Gastroesophageal sphincter (tissue), 4 donors: ENCODE results near the gene CHDH. TPM values are rescaled to one million over a fixed set of nuclear protein-coding genes. Genes with fewer than 3 reads are reported as not detected.

Source experiments
- ATAC-seq: fragments of 150-250 bp; one replicate; pipeline ENCODE4 v1.9.1; 2016; ENCODE audit warnings: mild to moderate bottlenecking, moderate library complexity
- H3K27ac ChIP-seq, 4 donors: fragments of 200-600 bp; sonication (generic) in 3 of 4; 1 replicate in 3 of 4; 2 replicates in 1 of 4; pipeline ENCODE4 v1.5.1; 2016 to 2019
- H3K27me3 ChIP-seq: fragments of 200-600 bp; sonication (generic); one replicate; pipeline ENCODE4 v1.5.1; 2019
- H3K36me3 ChIP-seq, 2 donors: fragments of 200-600 bp; sonication (generic); one replicate each; pipeline ENCODE4 v1.5.1; 2019; ENCODE audit warnings: control low read depth in 1 of 2
- H3K4me1 ChIP-seq, 3 donors: fragments of 200-600 bp; sonication (generic); 1 replicate in 2 of 3; 2 replicates in 1 of 3; pipeline ENCODE4 v1.5.1; 2016 to 2019; ENCODE audit warnings: control low read depth in 2 of 3
- H3K4me3 ChIP-seq, 2 donors: fragments of 200-600 bp; sonication (generic); one replicate each; pipeline ENCODE4 v1.5.1; 2019; ENCODE audit warnings: mild to moderate bottlenecking in 1 of 2, moderate library complexity in 1 of 2
- H3K9me3 ChIP-seq, 3 donors: fragments of 200-600 bp; sonication (generic); one replicate each; pipeline ENCODE4 v1.5.1; 2017 to 2019; ENCODE audit warnings: control low read depth in 2 of 3
- EP300 ChIP-seq: sonication (generic); formaldehyde crosslinking; IDR thresholded peaks from one replicate; pipeline ENCODE4 v1.6.1; 2017; ENCODE audit warnings: antibody characterized with exemption, mild to moderate bottlenecking
- POLR2A ChIP-seq, 2 donors: fragments of 450-650 bp; IDR thresholded peaks; one replicate each; pipeline ENCODE4 v1.6.1; 2017; ENCODE audit warnings: antibody characterized with exemption in 2 of 2, mild to moderate bottlenecking in 2 of 2, moderate library complexity in 1 of 2
- POLR2AphosphoS5 ChIP-seq: sonication (generic); formaldehyde crosslinking; IDR thresholded peaks from one replicate; pipeline ENCODE4 v1.6.1; 2017; ENCODE audit warnings: antibody characterized with exemption
- WGBS, 2 donors: methylation state at CpG; one replicate each; pipeline ENCODE4 v1.1.5; 2018; ENCODE audit warnings: low coverage in 1 of 2; 5-methylcytosine and 5-hydroxymethylcytosine counted together
- total RNA-seq, 4 donors: library from RNA; depleted of rRNA; stranded (reverse); fragments of >200 nt; gene quantifications; one replicate each; pipeline ENCODE4 v1.1.0, GENCODE V29; 2016
- TF ChIP-seq, protein P1 (sequence below), 4 experiments: fragments of 200-600 bp in 2 of 4; fragments of 450-650 bp in 2 of 4; sonication (generic) in 1 of 4; IDR thresholded peaks; one replicate each; pipeline ENCODE4 v1.5.1; 2017 to 2019; ENCODE audit warnings: antibody characterized with exemption in 4 of 4, mild to moderate bottlenecking in 2 of 4, moderate library complexity in 2 of 4

Gene CHDH
- total RNA-seq, 4 donors from 2014 or later: 0.78 to 13.1 (median 4.0) TPM

DNA sequence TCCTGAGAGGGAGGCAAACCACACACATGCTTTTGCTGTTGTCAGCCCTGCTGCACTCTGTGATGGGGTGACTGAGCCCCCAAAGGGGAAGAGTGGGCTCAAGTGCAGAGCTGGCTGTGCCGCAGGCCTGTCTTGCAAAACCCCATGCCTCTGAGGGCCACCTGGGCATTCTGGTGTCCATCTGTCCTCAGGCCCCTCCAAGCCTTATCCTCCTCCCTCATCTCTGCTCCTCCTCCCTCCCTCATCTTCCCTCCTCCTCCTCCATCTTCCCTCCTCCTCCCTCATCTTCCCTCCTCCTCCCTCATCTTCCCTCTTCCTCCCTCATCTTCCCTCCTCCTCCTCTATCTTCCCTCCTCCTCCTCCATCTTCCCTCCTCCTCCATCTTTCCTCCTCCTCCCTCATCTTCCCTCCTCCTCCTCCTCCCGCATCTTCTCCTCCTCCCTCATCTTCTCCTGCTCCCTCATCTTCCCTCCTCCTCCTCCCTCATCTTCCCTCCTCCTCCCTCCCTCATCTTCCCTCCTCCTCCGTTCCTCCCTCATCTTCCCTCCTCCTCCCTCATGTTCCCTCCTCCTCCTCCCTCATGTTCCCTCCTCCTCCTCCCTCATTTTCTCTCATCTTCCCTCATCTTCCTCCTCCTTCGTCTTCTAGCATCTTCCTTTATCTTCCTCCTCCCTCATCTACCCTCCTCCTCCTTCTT, 40.6 kb downstream of the CHDH start:
- H3K27ac ChIP-seq: no peak overlapping the region
- WGBS, 2 donors: 80 to 83% methylated on average over 2 to 4 of the region's 4 CpGs
- H3K36me3 ChIP-seq: no peaks in the 10 kb centered on the region
- TF ChIP-seq EP300 (no peak), POLR2A (IDR thresholded peaks at IDR 0.05) (no peak), POLR2AphosphoS5 (no peak)
- TF ChIP-seq, protein P1, sequence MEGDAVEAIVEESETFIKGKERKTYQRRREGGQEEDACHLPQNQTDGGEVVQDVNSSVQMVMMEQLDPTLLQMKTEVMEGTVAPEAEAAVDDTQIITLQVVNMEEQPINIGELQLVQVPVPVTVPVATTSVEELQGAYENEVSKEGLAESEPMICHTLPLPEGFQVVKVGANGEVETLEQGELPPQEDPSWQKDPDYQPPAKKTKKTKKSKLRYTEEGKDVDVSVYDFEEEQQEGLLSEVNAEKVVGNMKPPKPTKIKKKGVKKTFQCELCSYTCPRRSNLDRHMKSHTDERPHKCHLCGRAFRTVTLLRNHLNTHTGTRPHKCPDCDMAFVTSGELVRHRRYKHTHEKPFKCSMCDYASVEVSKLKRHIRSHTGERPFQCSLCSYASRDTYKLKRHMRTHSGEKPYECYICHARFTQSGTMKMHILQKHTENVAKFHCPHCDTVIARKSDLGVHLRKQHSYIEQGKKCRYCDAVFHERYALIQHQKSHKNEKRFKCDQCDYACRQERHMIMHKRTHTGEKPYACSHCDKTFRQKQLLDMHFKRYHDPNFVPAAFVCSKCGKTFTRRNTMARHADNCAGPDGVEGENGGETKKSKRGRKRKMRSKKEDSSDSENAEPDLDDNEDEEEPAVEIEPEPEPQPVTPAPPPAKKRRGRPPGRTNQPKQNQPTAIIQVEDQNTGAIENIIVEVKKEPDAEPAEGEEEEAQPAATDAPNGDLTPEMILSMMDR (IDR thresholded peaks at IDR 0.05): no peak
- H3K27me3 ChIP-seq: no peaks in the 10 kb centered on the region
- H3K9me3 ChIP-seq: no peaks in the 10 kb centered on the region
- no peak overlapping the region for H3K4me3 ChIP-seq
- H3K4me1 ChIP-seq: peaks cover 0 to 6% (median 0%) of the 10 kb centered on the region in 3 donors
- no peak for ATAC-seq

DNA sequence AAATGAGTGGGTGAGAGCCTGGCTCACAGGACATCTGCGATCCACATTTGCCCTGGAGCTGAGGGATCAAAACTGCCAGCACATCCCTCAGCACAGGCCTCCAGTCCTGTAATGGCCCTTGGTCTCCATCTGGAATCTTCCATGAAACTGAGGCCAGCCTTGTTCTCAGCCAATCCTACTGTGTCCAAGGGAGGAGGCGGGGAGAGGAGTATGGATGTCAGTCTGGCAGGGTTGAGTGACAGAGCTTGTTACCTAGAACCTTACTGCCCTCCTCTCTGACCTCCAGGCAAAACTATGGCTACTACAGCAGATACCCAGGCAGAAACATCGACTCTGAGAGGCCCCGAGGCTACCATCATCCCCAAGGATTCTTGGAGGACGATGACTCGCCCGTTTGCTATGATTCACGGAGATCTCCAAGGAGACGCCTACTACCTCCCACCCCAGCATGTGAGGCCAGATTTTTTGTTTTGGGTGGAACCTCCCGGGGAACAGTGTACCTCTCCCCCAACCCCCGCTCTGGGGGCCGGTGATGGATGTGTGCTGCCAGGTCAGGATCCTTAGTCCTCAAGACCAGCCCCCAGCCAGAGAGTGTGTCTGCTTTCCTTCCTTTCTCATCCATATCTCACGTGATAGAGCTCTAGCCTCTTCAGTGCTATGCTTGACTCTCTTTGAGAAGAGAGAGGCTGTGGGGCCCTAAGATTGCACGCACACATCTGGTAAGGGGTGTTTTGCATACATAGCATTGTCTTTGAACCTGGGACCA, 41.3 kb downstream of the CHDH start:
- Histone ChIP-seq H3K27me3 (no peaks in the 10 kb centered on the region), H3K4me1 (peaks cover 0 to 6% (median 0%) of the 10 kb centered on the region in 3 donors), H3K4me3 (no peak overlapping the region), H3K9me3 (no peaks in the 10 kb centered on the region), H3K36me3 (no peaks in the 10 kb centered on the region), H3K27ac (no peak overlapping the region)
- WGBS, 2 donors: 57 to 75% methylated on average over 4 to 6 of the region's 14 CpGs
- ATAC-seq: no peak
- TF ChIP-seq POLR2A (IDR thresholded peaks at IDR 0.05) (no peak), EP300 (no peak), POLR2AphosphoS5 (no peak)
- TF ChIP-seq, protein P1 (IDR thresholded peaks at IDR 0.05): no peak

DNA sequence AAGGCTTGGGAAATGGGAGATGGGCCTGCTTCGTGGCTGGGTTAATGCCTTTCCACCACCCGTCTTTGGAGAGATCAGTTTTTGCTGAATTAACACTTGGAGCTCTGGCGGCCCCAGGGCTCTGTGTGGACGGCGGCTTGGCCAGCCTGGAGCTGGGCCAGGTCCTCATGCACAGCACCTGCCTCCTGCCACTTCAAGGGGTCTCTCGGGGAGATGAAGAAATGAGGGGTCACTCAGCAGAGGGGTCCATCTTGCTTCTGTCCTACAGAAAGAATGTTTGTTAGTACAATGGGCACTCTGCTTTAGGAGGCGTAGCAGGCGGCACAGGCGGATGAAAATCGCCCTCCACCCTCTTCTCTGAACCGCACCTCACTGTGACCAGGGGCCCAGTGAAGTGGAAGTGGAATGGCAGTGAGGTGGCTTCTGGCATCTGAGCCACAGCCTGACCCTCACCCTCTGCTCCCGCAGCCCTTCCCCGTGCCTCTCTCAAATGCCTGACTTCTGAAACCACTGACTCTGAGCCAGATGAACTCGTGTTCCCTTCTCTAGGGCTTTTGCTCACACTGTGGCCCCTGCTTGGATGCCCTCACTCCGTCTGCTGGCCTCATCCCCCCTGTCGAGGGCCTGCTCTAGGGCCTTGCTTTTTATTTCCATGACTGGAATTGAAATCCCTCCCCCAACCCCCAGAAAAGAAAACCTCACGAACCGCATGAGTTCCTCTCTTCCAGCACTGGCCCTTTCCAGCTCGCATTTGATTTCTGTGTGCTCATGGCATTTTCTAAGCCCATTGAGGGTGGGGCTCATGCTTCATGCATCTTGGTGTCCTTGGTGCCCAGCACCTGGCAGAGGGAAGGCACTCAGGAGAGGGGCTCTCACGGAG, 42.2 kb downstream of the CHDH start:
- no peak for ATAC-seq
- H3K4me3 ChIP-seq: no peak overlapping the region
- peaks cover 0 to 6% (median 0%) of the 10 kb centered on the region in 3 donors for H3K4me1 ChIP-seq
- no peaks in the 10 kb centered on the region for H3K9me3 ChIP-seq
- H3K27me3 ChIP-seq: no peaks in the 10 kb centered on the region
- WGBS, 2 donors: 75 to 93% methylated on average over 9 to 10 of the region's 20 CpGs
- TF ChIP-seq, protein P1 (IDR thresholded peaks at IDR 0.05): no peak
- H3K27ac ChIP-seq: no peak overlapping the region
- H3K36me3 ChIP-seq: no peaks in the 10 kb centered on the region

DNA sequence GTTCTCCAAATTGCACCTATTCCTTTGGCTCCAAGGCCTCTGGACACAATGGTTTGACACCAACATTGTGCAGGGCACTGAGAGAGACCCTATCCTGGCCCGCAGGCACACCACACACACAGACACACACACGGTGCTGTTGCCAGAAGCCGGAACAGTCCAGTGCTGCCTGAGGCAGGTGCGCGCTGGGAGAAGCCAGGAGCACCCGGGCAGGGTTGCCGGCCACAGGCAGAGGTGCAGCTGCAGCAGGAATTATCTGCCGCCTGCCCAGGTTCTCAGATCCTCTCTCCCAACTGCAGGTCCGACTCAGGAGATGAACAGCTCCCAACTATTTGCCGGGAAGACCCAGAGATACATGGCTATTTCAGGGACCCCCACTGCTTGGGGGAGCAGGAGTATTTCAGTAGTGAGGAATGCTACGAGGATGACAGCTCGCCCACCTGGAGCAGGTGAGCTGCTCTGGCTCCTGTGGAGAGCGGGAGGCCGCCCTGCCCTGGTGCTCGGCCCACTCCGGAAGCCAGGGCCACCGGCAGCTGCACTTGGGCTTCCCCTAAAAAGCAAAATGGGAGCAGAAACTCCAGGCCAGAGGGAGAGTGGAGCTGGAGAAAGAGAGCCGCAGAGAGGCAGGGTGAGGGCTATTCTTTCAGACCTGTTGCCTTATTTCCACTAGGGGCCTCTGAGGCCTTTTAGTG, 42.9 kb downstream of the CHDH start:
- Histone ChIP-seq H3K27me3 (no peaks in the 10 kb centered on the region), H3K4me3 (no peak overlapping the region), H3K36me3 (no peaks in the 10 kb centered on the region), H3K27ac (no peak overlapping the region), H3K4me1 (peaks cover 0 to 6% (median 0%) of the 10 kb centered on the region in 3 donors), H3K9me3 (no peaks in the 10 kb centered on the region)
- ATAC-seq: no peak
- TF ChIP-seq, protein P1 (IDR thresholded peaks at IDR 0.05): no peak
- TF ChIP-seq EP300: no peak
- no peak for TF ChIP-seq POLR2AphosphoS5
- TF ChIP-seq POLR2A (IDR thresholded peaks at IDR 0.05): no peak
- WGBS, 2 donors: 90 to 100% methylated on average over 1 to 4 of the region's 18 CpGs
